ENCODE results near the gene SNX25.

SNX25 gene

GRCh38 chr4:185218312-185218711, 8.9 kb downstream of the SNX25 start:
- no peaks in the 10 kb centered on the region for H4K20me1 ChIP-seq (ENCODE audit: control insufficient read depth, insufficient read depth, low read depth, low read length)
- no peaks in the 10 kb centered on the region for H3K27me3 ChIP-seq (ENCODE audit: control insufficient read depth, low read length)
- peak overlapping the region; percentile 97 for H3K4me2 ChIP-seq (ENCODE audit: low read length)
- peak overlapping the region; percentile 71 for H3K27ac ChIP-seq (ENCODE audit: low read depth, low read length)
- peaks cover 11% of the 10 kb centered on the region for H3F3A ChIP-seq (ENCODE audit: control insufficient read depth, insufficient read depth)
- no peaks in the 10 kb centered on the region for H3K9me3 ChIP-seq (ENCODE audit: control insufficient read depth, insufficient read depth, low read length)
- peaks cover 78% of the 10 kb centered on the region for H3K4me1 ChIP-seq (ENCODE audit: control insufficient read depth, low read length)
- peaks cover 99% of the 10 kb centered on the region for H3K79me2 ChIP-seq (ENCODE audit: control insufficient read depth, low read length)
- TF ChIP-seq EZH2phosphoT487 (IDR thresholded peaks at IDR 0.05; ENCODE audit: borderline replicate concordance, low read length) (no peak), CTCF (IDR thresholded peaks at IDR 0.05; ENCODE audit: low read depth, low read length, poor library complexity, severe bottlenecking) (no peak)
- no peaks in the 10 kb centered on the region for H3K9me2 ChIP-seq (replicated peaks; ENCODE audit: control insufficient read depth, low read length)
- H3K4me3 ChIP-seq (ENCODE audit: low read length): no peak overlapping the region
- peaks cover 23% of the 10 kb centered on the region for H3K36me3 ChIP-seq (ENCODE audit: control insufficient read depth, low read length)

- no peaks in the 10 kb centered on the region for H3K27me3 ChIP-seq (ENCODE audit: control insufficient read depth, low read length)
- no peaks in the 10 kb centered on the region for H3K9me3 ChIP-seq (ENCODE audit: control insufficient read depth, insufficient read depth, low read length)
- no peaks in the 10 kb centered on the region for H3K9me2 ChIP-seq (replicated peaks; ENCODE audit: control insufficient read depth, low read length)
- no peaks in the 10 kb centered on the region for H4K20me1 ChIP-seq (ENCODE audit: control insufficient read depth, insufficient read depth, low read depth, low read length)
- H3K36me3 ChIP-seq (ENCODE audit: control insufficient read depth, low read length): peaks cover 23% of the 10 kb centered on the region
- peaks cover 96% of the 10 kb centered on the region for H3K79me2 ChIP-seq (ENCODE audit: control insufficient read depth, low read length)
- H3K4me2 ChIP-seq (ENCODE audit: low read length): peak overlapping the region; percentile 97
- peaks cover 5% of the 10 kb centered on the region for H3F3A ChIP-seq (ENCODE audit: control insufficient read depth, insufficient read depth)
- peak overlapping the region; percentile 67 for H3K4me3 ChIP-seq (ENCODE audit: low read length)
- TF ChIP-seq EZH2phosphoT487 (IDR thresholded peaks at IDR 0.05; ENCODE audit: borderline replicate concordance, low read length) (no peak), CTCF (IDR thresholded peaks at IDR 0.05; ENCODE audit: low read depth, low read length, poor library complexity, severe bottlenecking) (no peak)
- H3K4me1 ChIP-seq (ENCODE audit: control insufficient read depth, low read length): peaks cover 66% of the 10 kb centered on the region
- H3K27ac ChIP-seq (ENCODE audit: low read depth, low read length): peak overlapping the region; percentile 71
Observed at GRCh38 chr4:185219551-185220344, 10.3 kb downstream of the SNX25 start.

- H3K27ac ChIP-seq (ENCODE audit: low read depth, low read length): no peak overlapping the region
- no peak overlapping the region for H3K4me3 ChIP-seq (ENCODE audit: low read length)
- peaks cover 5% of the 10 kb centered on the region for H3F3A ChIP-seq (ENCODE audit: control insufficient read depth, insufficient read depth)
- peaks cover 48% of the 10 kb centered on the region for H3K4me1 ChIP-seq (ENCODE audit: control insufficient read depth, low read length)
- peaks cover 3% of the 10 kb centered on the region; the same call in 1 of the 2 replicates for H4K20me1 ChIP-seq (ENCODE audit: control insufficient read depth, insufficient read depth, low read depth, low read length)
- H3K36me3 ChIP-seq (ENCODE audit: control insufficient read depth, low read length): peaks cover 18% of the 10 kb centered on the region
- H3K9me2 ChIP-seq (replicated peaks; ENCODE audit: control insufficient read depth, low read length): no peaks in the 10 kb centered on the region
- TF ChIP-seq EZH2phosphoT487 (IDR thresholded peaks at IDR 0.05; ENCODE audit: borderline replicate concordance, low read length) (no peak), CTCF (IDR thresholded peaks at IDR 0.05; ENCODE audit: low read depth, low read length, poor library complexity, severe bottlenecking) (no peak)
- H3K27me3 ChIP-seq (ENCODE audit: control insufficient read depth, low read length): no peaks in the 10 kb centered on the region
- H3K79me2 ChIP-seq (ENCODE audit: control insufficient read depth, low read length): peaks cover 96% of the 10 kb centered on the region
- H3K4me2 ChIP-seq (ENCODE audit: low read length): no peak overlapping the region
- no peaks in the 10 kb centered on the region for H3K9me3 ChIP-seq (ENCODE audit: control insufficient read depth, insufficient read depth, low read length)
Observed at GRCh38 chr4:185221491-185221890, 12.1 kb downstream of the SNX25 start.
